ENCODE results near the gene CHST4.

DNA sequence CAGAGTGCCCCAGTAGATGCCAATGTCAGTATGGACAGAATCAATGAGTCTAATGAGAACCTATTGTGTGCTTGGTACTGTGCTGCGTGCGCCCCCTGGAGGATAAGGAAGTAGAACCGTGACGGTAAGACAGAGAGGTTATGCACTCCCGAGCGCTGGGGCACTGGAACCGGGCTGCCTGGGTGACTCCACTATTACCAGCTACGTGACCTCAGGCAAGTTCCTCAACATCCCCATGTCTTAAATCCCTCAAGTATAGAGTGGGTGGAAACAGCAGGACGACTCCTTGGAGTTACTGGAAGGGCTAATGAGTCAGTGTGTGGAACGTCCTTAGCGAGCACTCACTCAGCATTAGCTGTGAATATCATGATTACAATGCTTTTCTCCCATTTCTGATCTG, 16.2 kb downstream of the CHST4 start:
- TF ChIP-seq, protein P1, sequence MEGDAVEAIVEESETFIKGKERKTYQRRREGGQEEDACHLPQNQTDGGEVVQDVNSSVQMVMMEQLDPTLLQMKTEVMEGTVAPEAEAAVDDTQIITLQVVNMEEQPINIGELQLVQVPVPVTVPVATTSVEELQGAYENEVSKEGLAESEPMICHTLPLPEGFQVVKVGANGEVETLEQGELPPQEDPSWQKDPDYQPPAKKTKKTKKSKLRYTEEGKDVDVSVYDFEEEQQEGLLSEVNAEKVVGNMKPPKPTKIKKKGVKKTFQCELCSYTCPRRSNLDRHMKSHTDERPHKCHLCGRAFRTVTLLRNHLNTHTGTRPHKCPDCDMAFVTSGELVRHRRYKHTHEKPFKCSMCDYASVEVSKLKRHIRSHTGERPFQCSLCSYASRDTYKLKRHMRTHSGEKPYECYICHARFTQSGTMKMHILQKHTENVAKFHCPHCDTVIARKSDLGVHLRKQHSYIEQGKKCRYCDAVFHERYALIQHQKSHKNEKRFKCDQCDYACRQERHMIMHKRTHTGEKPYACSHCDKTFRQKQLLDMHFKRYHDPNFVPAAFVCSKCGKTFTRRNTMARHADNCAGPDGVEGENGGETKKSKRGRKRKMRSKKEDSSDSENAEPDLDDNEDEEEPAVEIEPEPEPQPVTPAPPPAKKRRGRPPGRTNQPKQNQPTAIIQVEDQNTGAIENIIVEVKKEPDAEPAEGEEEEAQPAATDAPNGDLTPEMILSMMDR (optimal IDR thresholded peaks at IDR 0.05 in 1 of 3, IDR thresholded peaks at IDR 0.05 in 1 of 3, conservative IDR thresholded peaks at IDR 0.05 in 1 of 3; ENCODE audit: extremely low read depth in 1 of 3, insufficient read depth in 2 of 3, low read length in 3 of 3): peak; percentile 78 to 88 (median 78)
- TF ChIP-seq EZH2 (IDR thresholded peaks at IDR 0.05; ENCODE audit: low read length): no peak
